IMR-90 (cell line): ENCODE results near the gene DAAM1. TPM values are rescaled to one million over a fixed set of nuclear protein-coding genes. Genes with fewer than 3 reads are reported as not detected.

Source experiments
- ATAC-seq: fragments of 200-7000 bp; cut with Tn5 transposase; 2 replicates; pipeline ENCODE4 v1.9.1; 2020; ENCODE audit warnings: low read depth, mild to moderate bottlenecking, moderate library complexity
- BruUV-seq: library from RNA; stranded (reverse); fragments of 400-500 nt; replicated peaks from 2 replicates; lab custom pipeline; 2021; lab: Mats Ljungman, UMichigan
- CTCF ChIA-PET: fragments of 300-600 bp; formaldehyde crosslinking; extraction: SDS; loops from one replicate; lab custom pipeline; 2021; ENCODE audit warnings: antibody characterized with exemption; lab: Yijun Ruan, JAX
- POLR2A ChIA-PET: fragments of 300-600 bp; sonication (Branson Sonifier 250); formaldehyde crosslinking; loops from one replicate; lab custom pipeline; 2022; ENCODE audit warnings: antibody characterized with exemption; ENCODE audit not compliant: unreplicated experiment; lab: Charles Lee
- DNase-seq: peaks from one replicate; pipeline ENCODE4 v3.0.0; 2013
- H2AFZ ChIP-seq: replicated peaks from 2 replicates; pipeline ENCODE3; 2013; ENCODE audit warnings: low read length, mild to moderate bottlenecking; ENCODE audit not compliant: poor library complexity
- H2AK5ac ChIP-seq: 2 replicates; pipeline ENCODE4 v1.6.1; 2013; ENCODE audit warnings: low read depth, low read length, inconsistent platforms
- H2AK9ac ChIP-seq: replicated peaks from 2 replicates; pipeline ENCODE3; 2013; ENCODE audit warnings: mild to moderate bottlenecking, low read depth, low read length, moderate library complexity; ENCODE audit not compliant: poor library complexity
- H2BK120ac ChIP-seq: 2 replicates; pipeline ENCODE4 v1.6.1; 2013; ENCODE audit warnings: low read depth, low read length, inconsistent platforms
- H2BK15ac ChIP-seq: 3 replicates; pipeline ENCODE4 v1.6.1; 2013; ENCODE audit warnings: low read depth, low read length, inconsistent platforms
- H2BK20ac ChIP-seq: 2 replicates; pipeline ENCODE4 v1.6.1; 2013; ENCODE audit warnings: low read depth, mild to moderate bottlenecking, inconsistent platforms, low read length, moderate library complexity
- H2BK5ac ChIP-seq: 2 replicates; pipeline ENCODE4 v1.6.1; 2013; ENCODE audit warnings: mild to moderate bottlenecking, low read depth, low read length, inconsistent platforms; ENCODE audit not compliant: poor library complexity, severe bottlenecking
- H3K14ac ChIP-seq: replicated peaks from 2 replicates; pipeline ENCODE4 v1.6.1; 2013; ENCODE audit warnings: low read depth, low read length, inconsistent platforms
- H3K18ac ChIP-seq: 2 replicates; pipeline ENCODE4 v1.6.1; 2013; ENCODE audit warnings: low read depth, low read length, control low read depth
- H3K23ac ChIP-seq: 2 replicates; pipeline ENCODE4 v1.6.1; 2013; ENCODE audit warnings: low read depth, low read length, inconsistent platforms
- H3K27ac ChIP-seq: 2 replicates; pipeline ENCODE4 v1.5.1; 2013; ENCODE audit warnings: mild to moderate bottlenecking, control low read depth, low read length; ENCODE audit not compliant: insufficient read depth
- H3K27me3 ChIP-seq: 2 replicates; pipeline ENCODE4 v1.6.1; 2013; ENCODE audit warnings: low read length; ENCODE audit not compliant: control insufficient read depth, insufficient read depth
- H3K36me3 ChIP-seq: 2 replicates; pipeline ENCODE4 v1.6.1; 2013; ENCODE audit warnings: low read length, mixed read lengths; ENCODE audit not compliant: control insufficient read depth, insufficient read depth
- H3K4ac ChIP-seq: 2 replicates; pipeline ENCODE4 v1.6.1; 2013; ENCODE audit warnings: low read depth, low read length, inconsistent platforms
- H3K4me1 ChIP-seq: 2 replicates; pipeline ENCODE4 v1.6.1; 2013; ENCODE audit warnings: low read length, mixed read lengths; ENCODE audit not compliant: control insufficient read depth, insufficient read depth
- H3K4me2 ChIP-seq: 2 replicates; pipeline ENCODE4 v1.6.1; 2013; ENCODE audit warnings: low read depth, mild to moderate bottlenecking, control low read depth, low read length, moderate library complexity
- H3K4me3 ChIP-seq: 2 replicates; pipeline ENCODE4 v1.5.1; 2013; ENCODE audit warnings: low read depth, mild to moderate bottlenecking, control low read depth, low read length, moderate library complexity; ENCODE audit not compliant: insufficient read depth
- H3K56ac ChIP-seq: 2 replicates; pipeline ENCODE4 v1.6.1; 2013; ENCODE audit warnings: low read length, inconsistent platforms; ENCODE audit not compliant: insufficient read depth; ENCODE audit errors: extremely low read depth
- H3K79me1 ChIP-seq, 2 experiments: 2 replicates each; pipeline ENCODE4 v1.6.1; 2013; ENCODE audit warnings: low read length in 2 of 2, inconsistent platforms in 1 of 2, low read depth in 1 of 2
- H3K9ac ChIP-seq: 2 replicates; pipeline ENCODE4 v1.6.1; 2013; ENCODE audit warnings: low read depth, low read length, control low read depth
- H3K9me1 ChIP-seq: 2 replicates; pipeline ENCODE4 v1.6.1; 2013; ENCODE audit warnings: low read length, inconsistent platforms; ENCODE audit not compliant: insufficient read depth
- H3K9me3 ChIP-seq: 2 replicates; pipeline ENCODE4 v1.6.1; 2013; ENCODE audit warnings: low read length; ENCODE audit not compliant: control insufficient read depth, insufficient read depth
- H4K20me1 ChIP-seq: 2 replicates; pipeline ENCODE4 v1.6.1; 2013; ENCODE audit warnings: low read length, inconsistent platforms; ENCODE audit not compliant: insufficient read depth
- H4K5ac ChIP-seq: 2 replicates; pipeline ENCODE4 v1.6.1; 2013; ENCODE audit warnings: mild to moderate bottlenecking, low read depth, low read length, control low read depth
- H4K8ac ChIP-seq, 2 experiments: 2 replicates each; pipeline ENCODE4 v1.6.1; 2013; ENCODE audit warnings: low read depth in 2 of 2, low read length in 2 of 2, control low read depth in 1 of 2, inconsistent platforms in 1 of 2
- H4K91ac ChIP-seq: 2 replicates; pipeline ENCODE4 v1.6.1; 2013; ENCODE audit warnings: low read depth, low read length, inconsistent platforms; ENCODE audit not compliant: insufficient read depth
- BHLHE40 ChIP-seq: fragments of 150-350 bp; IDR thresholded peaks from 2 replicates; pipeline ENCODE4 v1.6.1; 2016; ENCODE audit warnings: mild to moderate bottlenecking, low read depth, low read length
- CEBPB ChIP-seq: IDR thresholded peaks from 2 replicates; pipeline ENCODE4 v1.6.1; 2012; ENCODE audit warnings: low read depth, low read length, improper control_type of control experiment
- CHD1 ChIP-seq: IDR thresholded peaks from 2 replicates; pipeline ENCODE4 v1.6.1; 2012; ENCODE audit warnings: low read depth, low read length, improper control_type of control experiment
- FOS ChIP-seq: fragments of 150-350 bp; IDR thresholded peaks from 2 replicates; pipeline ENCODE4 v1.6.1; 2016; ENCODE audit warnings: low read depth, low read length
- MAFK ChIP-seq: IDR thresholded peaks from 2 replicates; pipeline ENCODE4 v1.6.1; 2012; ENCODE audit warnings: low read depth, low read length, improper control_type of control experiment
- MAZ ChIP-seq: IDR thresholded peaks from 2 replicates; pipeline ENCODE4 v1.6.1; 2012; ENCODE audit warnings: low read depth, mild to moderate bottlenecking, low read length, improper control_type of control experiment, moderate library complexity, borderline replicate concordance
- MXI1 ChIP-seq: IDR thresholded peaks from 2 replicates; pipeline ENCODE4 v1.6.1; 2012; ENCODE audit warnings: low read depth, mild to moderate bottlenecking, low read length, moderate library complexity, borderline replicate concordance
- NFE2L2 ChIP-seq: fragments of 150-350 bp; IDR thresholded peaks from 2 replicates; pipeline ENCODE4 v1.6.1; 2016; ENCODE audit warnings: low read depth, mild to moderate bottlenecking, low read length
- POLR2A ChIP-seq: IDR thresholded peaks from 2 replicates; pipeline ENCODE4 v1.6.1; 2012; ENCODE audit warnings: mild to moderate bottlenecking, low read depth, low read length
- RAD21 ChIP-seq: IDR thresholded peaks from 2 replicates; pipeline ENCODE4 v1.6.1; 2012; ENCODE audit warnings: low read length, improper control_type of control experiment
- RCOR1 ChIP-seq: IDR thresholded peaks from 2 replicates; pipeline ENCODE4 v1.6.1; 2012; ENCODE audit warnings: mild to moderate bottlenecking, low read length, improper control_type of control experiment; ENCODE audit not compliant: insufficient replicate concordance
- RFX5 ChIP-seq: IDR thresholded peaks from 2 replicates; pipeline ENCODE4 v1.8.0; 2012; ENCODE audit warnings: low read depth, mild to moderate bottlenecking, low read length, moderate library complexity
- SMC3 ChIP-seq: fragments of 150-350 bp; IDR thresholded peaks from 2 replicates; pipeline ENCODE4 v1.6.1; 2016; ENCODE audit warnings: low read depth, mild to moderate bottlenecking, antibody characterized with exemption, low read length, moderate library complexity
- WGBS, 2 experiments: methylation state at CpG; one replicate each; pipeline versions ENCODE4 v1.1.5 to v1.1.7; 2013; ENCODE audit warnings: missing lambda C conversion rate in 2 of 2; ENCODE audit not compliant: insufficient read length in 1 of 2; ENCODE audit errors: extremely low coverage in 2 of 2; 5-methylcytosine and 5-hydroxymethylcytosine counted together
- dilution Hi-C: fragments of 300-500 bp; cut with HindIII; formaldehyde crosslinking; loops from one replicate; pipeline ENCODE4 v1.14.3; 2018; ENCODE audit warnings: low sequenced_read_pairs; ENCODE audit not compliant: unreplicated experiment
- in situ Hi-C: fragments of 300-500 bp; cut with MboI; formaldehyde crosslinking; loops from 3 replicates; pipeline ENCODE4 v1.14.3; 2019; ENCODE audit warnings: low sequenced_read_pairs, inconsistent platforms, mixed read lengths
- intact Hi-C: fragments of 100-400 bp; cut with micrococcal nuclease; formaldehyde crosslinking; loops from 2 replicates; pipeline ENCODE4 v1.10.0; 2022
- polyA plus RNA-seq, 3 experiments: library from polyadenylated mRNA; depleted of rRNA; stranded (reverse); fragments of >200 nt; gene quantifications; 2 replicates each; pipeline ENCODE4 v1.2.3, GENCODE V29; 2012; ENCODE audit warnings: low replicate concordance in 1 of 3
- total RNA-seq: library from RNA; depleted of rRNA; stranded (reverse); fragments of >200 nt; gene quantifications from 2 replicates; pipeline ENCODE4 v1.2.3, GENCODE V29; 2012
- TF ChIP-seq, protein P1 (sequence below): conservative IDR thresholded peaks from 2 replicates; pipeline ENCODE4 v1.5.1; 2012; ENCODE audit warnings: mild to moderate bottlenecking, low read depth, low read length, improper control_type of control experiment
- TF ChIP-seq, protein P2 (sequence below): fragments of 150-350 bp; IDR thresholded peaks from 2 replicates; pipeline ENCODE4 v1.6.1; 2017; ENCODE audit warnings: mild to moderate bottlenecking, antibody characterized with exemption, low read length, low read depth
- TF ChIP-seq, protein P3 (sequence below): fragments of 150-350 bp; IDR thresholded peaks from 2 replicates; pipeline ENCODE4 v1.6.1; 2016; ENCODE audit warnings: low read depth, mild to moderate bottlenecking, low read length, moderate library complexity, borderline replicate concordance

Gene DAAM1
- total and polyA plus RNA-seq, 2 of the 4 experiments (the other 2 are of a cell fraction) = 4.8 to 5.4 TPM

DNA sequence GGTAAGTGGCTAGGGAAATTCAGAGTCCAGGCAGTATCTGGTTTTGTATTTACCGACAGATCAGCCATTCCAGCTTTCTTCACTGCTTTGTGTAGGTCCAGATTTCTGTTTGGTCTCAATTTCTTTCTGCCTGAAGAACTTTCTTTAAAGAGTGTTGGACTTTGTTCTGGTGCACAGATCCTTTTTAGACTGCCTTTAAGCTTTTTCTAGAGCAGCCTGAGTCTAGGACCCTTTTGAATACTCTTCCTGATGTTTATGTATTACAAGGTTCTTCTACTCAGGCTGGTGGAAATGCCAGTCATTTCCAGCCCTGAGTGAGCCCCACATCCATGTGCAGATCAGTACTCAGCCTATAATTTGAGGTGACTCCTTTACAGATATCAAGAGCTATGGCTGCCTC lies 54.7 kb downstream of the DAAM1 start:
- no peak overlapping the region for H4K8ac ChIP-seq
- H3K4ac ChIP-seq = no peak overlapping the region
- H3K79me1 ChIP-seq = peaks cover 3 to 8% of the 10 kb centered on the region in 2 experiments; a peak in 1 of 4 replicates
- no peaks in the 10 kb centered on the region for H4K20me1 ChIP-seq
- H3K56ac ChIP-seq = no peak overlapping the region
- H4K5ac ChIP-seq = no peak overlapping the region
- no peak overlapping the region for H2AFZ ChIP-seq
- ChIA-PET CTCF (interaction anchor here (0.6 kb wide), 1 partner anchor 48 kb away, joined by 3 read pairs; no protein-coding TSS in a partner anchor), POLR2A (no interaction called here)
- H3K4me3 ChIP-seq = no peak overlapping the region
- ATAC-seq = no peak
- H3K9me1 ChIP-seq = no peaks in the 10 kb centered on the region
- intact Hi-C loops (no loop called here), dilution Hi-C loops (no loop called here), in situ Hi-C loops (no loop called here)
- no peak overlapping the region for H3K14ac ChIP-seq
- DNase-seq = no peak
- no peak overlapping the region for H3K27ac ChIP-seq
- H3K4me2 ChIP-seq = no peak overlapping the region
- no peak overlapping the region for H3K23ac ChIP-seq
- no TSS peak for BruUV-seq
- no peak overlapping the region for H2BK5ac ChIP-seq
- H3K4me1 ChIP-seq = no peaks in the 10 kb centered on the region
- H2BK120ac ChIP-seq = no peak overlapping the region
- H2BK20ac ChIP-seq = no peak overlapping the region
- no peaks in the 10 kb centered on the region for H3K9me3 ChIP-seq
- TF ChIP-seq, protein P1, sequence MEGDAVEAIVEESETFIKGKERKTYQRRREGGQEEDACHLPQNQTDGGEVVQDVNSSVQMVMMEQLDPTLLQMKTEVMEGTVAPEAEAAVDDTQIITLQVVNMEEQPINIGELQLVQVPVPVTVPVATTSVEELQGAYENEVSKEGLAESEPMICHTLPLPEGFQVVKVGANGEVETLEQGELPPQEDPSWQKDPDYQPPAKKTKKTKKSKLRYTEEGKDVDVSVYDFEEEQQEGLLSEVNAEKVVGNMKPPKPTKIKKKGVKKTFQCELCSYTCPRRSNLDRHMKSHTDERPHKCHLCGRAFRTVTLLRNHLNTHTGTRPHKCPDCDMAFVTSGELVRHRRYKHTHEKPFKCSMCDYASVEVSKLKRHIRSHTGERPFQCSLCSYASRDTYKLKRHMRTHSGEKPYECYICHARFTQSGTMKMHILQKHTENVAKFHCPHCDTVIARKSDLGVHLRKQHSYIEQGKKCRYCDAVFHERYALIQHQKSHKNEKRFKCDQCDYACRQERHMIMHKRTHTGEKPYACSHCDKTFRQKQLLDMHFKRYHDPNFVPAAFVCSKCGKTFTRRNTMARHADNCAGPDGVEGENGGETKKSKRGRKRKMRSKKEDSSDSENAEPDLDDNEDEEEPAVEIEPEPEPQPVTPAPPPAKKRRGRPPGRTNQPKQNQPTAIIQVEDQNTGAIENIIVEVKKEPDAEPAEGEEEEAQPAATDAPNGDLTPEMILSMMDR = no peak
- no peak for TF ChIP-seq SMC3
- TF ChIP-seq, protein P2, sequence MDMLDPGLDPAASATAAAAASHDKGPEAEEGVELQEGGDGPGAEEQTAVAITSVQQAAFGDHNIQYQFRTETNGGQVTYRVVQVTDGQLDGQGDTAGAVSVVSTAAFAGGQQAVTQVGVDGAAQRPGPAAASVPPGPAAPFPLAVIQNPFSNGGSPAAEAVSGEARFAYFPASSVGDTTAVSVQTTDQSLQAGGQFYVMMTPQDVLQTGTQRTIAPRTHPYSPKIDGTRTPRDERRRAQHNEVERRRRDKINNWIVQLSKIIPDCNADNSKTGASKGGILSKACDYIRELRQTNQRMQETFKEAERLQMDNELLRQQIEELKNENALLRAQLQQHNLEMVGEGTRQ = no peak
- TF ChIP-seq MAZ = no peak
- no peak for TF ChIP-seq POLR2A
- TF ChIP-seq RAD21 = no peak
- TF ChIP-seq FOS = no peak
- TF ChIP-seq MXI1 = no peak
- TF ChIP-seq NFE2L2 = no peak
- no peak for TF ChIP-seq MAFK
- TF ChIP-seq CHD1 = no peak
- no peak for TF ChIP-seq BHLHE40
- TF ChIP-seq, protein P3, sequence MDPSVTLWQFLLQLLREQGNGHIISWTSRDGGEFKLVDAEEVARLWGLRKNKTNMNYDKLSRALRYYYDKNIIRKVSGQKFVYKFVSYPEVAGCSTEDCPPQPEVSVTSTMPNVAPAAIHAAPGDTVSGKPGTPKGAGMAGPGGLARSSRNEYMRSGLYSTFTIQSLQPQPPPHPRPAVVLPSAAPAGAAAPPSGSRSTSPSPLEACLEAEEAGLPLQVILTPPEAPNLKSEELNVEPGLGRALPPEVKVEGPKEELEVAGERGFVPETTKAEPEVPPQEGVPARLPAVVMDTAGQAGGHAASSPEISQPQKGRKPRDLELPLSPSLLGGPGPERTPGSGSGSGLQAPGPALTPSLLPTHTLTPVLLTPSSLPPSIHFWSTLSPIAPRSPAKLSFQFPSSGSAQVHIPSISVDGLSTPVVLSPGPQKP = no peak
- TF ChIP-seq RCOR1 = no peak
- TF ChIP-seq RFX5 = no peak
- TF ChIP-seq CEBPB = no peak
- no peak overlapping the region for H3K9ac ChIP-seq
- no peak overlapping the region for H4K91ac ChIP-seq
- WGBS, 2 experiments = no CpG with 5 or more reads among the region's 1 CpG
- no peak overlapping the region; the same call in 1 of the 2 replicates for H3K18ac ChIP-seq
- H3K36me3 ChIP-seq = no peaks in the 10 kb centered on the region
- no peak overlapping the region for H2AK5ac ChIP-seq
- no peaks in the 10 kb centered on the region for H3K27me3 ChIP-seq
- H2BK15ac ChIP-seq = no peak overlapping the region
- H2AK9ac ChIP-seq = no peak overlapping the region
